Cardiac muscle cell (in vitro differentiated cells and primary cell): ENCODE measurements around the gene ESPL1. TPM values are rescaled to one million over a fixed set of nuclear protein-coding genes. Genes with fewer than 3 reads are reported as not detected.

Source experiments
- DNase-seq, 2 donors: peaks; one replicate each; pipeline versions ENCODE4 v3.0.0 to v3.0.0-alpha.2; 2010 to 2017; ENCODE audit warnings: low read depth in 1 of 2, low spot score in 1 of 2
- H3K27ac ChIP-seq: fragments of 200-600 bp; sonication (generic); 2 replicates; pipeline ENCODE4 v1.5.1; 2016
- H3K27me3 ChIP-seq: fragments of 200-600 bp; sonication (generic); 2 replicates; pipeline ENCODE4 v1.6.0; 2016; ENCODE audit warnings: control low read depth
- H3K36me3 ChIP-seq: fragments of 200-600 bp; sonication (generic); 2 replicates; pipeline ENCODE4 v1.5.1; 2016; ENCODE audit warnings: control low read depth
- H3K4me1 ChIP-seq: fragments of 200-600 bp; sonication (generic); 2 replicates; pipeline ENCODE4 v1.8.1; 2017; ENCODE audit warnings: low read depth, mild to moderate bottlenecking, mixed run types
- H3K4me3 ChIP-seq: fragments of 200-600 bp; sonication (generic); 2 replicates; pipeline ENCODE4 v1.5.1; 2016; ENCODE audit warnings: mild to moderate bottlenecking
- H3K9me3 ChIP-seq: fragments of 200-600 bp; sonication (generic); 2 replicates; pipeline ENCODE4 v1.5.1; 2017; ENCODE audit warnings: low read depth, mild to moderate bottlenecking, control low read depth
- CTCF ChIP-seq: IDR thresholded peaks from 2 replicates; pipeline ENCODE4 v1.5.1; 2012; ENCODE audit warnings: low read depth, mild to moderate bottlenecking, low read length
- polyA plus RNA-seq: library from polyadenylated mRNA; unstranded; fragments of >200 nt; fragmentation: Nextera tagmentation; extraction: Ambion mirVana; gene quantifications from 2 replicates; pipeline ENCODE4 v1.2.1, GENCODE V29; 2016
- total RNA-seq: library from RNA; depleted of rRNA; stranded (reverse); fragments of >200 nt; gene quantifications from 2 replicates; pipeline ENCODE4 v1.2.3, GENCODE V29; 2016

Gene ESPL1
- total and polyA plus RNA-seq, 2 experiments from 2014 or later, result 1.3 to 23.9 TPM

DNA sequence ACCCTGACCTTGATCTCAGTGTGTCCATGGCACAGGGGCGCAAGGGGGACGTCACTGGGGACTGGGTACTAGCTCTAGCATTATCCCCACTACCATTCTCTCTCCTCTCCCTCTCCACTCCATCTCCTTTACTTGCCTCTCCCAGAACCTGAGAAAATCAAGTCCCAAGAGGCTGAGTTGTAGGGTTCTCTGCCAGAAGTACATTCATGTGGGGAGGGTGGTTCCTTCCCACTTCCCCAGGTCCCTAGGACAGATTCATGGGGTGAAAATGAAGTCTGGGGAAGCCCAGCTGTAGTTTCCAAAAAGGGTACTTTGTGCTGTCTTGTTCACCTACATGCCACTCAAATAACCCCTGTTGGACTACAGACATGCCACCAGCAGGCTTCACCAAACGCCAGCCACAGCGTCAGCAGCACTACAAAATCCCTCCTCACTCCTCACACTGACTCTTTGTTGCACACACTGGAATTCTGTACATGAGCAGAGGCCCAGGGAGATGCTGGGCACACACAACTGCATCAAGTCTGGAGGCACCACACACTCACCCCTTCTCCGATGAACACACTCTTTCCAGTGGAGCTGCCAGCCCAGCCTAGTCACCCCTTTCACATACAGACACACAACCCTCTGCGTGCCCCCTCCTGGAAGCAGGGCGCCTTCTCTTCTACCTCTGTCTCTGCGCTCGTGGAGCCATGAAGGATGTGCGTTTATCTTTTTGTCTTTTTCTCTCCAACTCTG, 43.0 kb upstream of the ESPL1 start:
- no peaks in the 10 kb centered on the region for H3K27me3 ChIP-seq
- no peak for DNase-seq
- no peak for TF ChIP-seq CTCF
- no peak overlapping the region for H3K27ac ChIP-seq
- peaks cover 42% of the 10 kb centered on the region for H3K4me1 ChIP-seq
- no peaks in the 10 kb centered on the region for H3K36me3 ChIP-seq
- no peak overlapping the region for H3K4me3 ChIP-seq
- no peaks in the 10 kb centered on the region for H3K9me3 ChIP-seq

DNA sequence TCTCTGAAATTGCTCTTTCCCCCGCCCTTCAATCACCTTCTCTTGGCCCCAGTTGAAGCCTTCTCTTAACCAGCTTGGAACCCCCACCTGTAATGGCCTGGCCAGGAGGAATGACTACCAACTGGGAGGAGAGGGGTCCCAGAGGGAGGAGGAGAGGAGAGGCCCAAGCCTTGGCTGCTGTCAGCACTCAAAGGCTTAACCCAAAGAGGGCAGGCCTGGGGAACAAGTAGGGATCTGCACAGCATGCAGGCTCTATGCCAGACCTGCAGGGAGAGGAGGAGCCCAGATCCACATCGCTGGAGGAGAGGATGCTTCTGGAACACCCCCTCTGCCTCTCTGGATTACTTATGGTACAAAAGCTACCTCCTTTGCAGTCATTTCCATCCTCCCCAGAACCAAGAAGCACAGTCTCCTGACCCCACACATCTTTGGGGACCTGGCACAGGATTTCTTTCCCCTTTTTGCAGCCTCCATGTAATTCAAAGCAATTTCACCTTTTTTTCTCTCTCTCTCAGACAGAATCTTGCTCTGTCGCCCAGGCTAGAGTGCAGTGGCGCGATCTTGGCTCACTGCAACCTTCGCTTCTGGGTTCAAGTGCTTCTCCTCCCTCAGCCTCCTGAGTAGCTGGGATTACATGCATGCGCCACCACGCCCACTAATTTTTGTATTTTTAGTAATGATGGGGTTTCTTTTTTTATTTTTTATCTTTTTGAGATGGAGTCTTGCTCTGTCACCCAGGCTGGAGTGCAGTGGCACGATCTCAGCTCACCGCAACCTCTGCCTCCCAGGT, 42.3 kb upstream of the ESPL1 start:
- Histone ChIP-seq H3K27me3 (no peaks in the 10 kb centered on the region), H3K4me1 (peaks cover 42% of the 10 kb centered on the region)

DNA sequence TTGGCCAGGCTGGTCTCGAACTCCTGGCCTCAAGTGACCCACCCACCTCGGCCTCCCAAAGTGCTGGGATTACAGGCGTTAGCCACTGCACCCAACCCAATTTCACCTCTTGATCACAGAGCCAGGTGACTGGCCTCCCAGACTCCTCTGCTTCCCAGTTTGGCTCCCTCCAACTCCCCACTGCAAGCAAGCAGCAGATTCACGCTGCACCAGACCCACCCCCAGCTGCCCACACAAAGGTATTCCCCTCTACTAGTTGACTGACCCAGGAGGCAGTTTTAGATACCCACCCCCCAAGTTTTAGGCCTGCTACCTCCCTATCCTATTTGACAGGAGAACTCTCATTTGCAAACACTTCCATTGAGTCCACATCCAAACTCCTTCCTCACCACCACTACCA, 41.3 kb upstream of the ESPL1 start:
- Histone ChIP-seq H3K4me1 (peaks cover 42% of the 10 kb centered on the region), H3K27ac (no peak overlapping the region), H3K36me3 (no peaks in the 10 kb centered on the region), H3K27me3 (no peaks in the 10 kb centered on the region), H3K4me3 (no peak overlapping the region), H3K9me3 (no peaks in the 10 kb centered on the region)
- no peak for DNase-seq
- no peak for TF ChIP-seq CTCF

More for the DNA sequence above, 42.3 kb upstream of the ESPL1 start:
- DNase-seq, result no peak
- TF ChIP-seq CTCF, result no peak
- Histone ChIP-seq H3K27ac (no peak overlapping the region), H3K9me3 (no peaks in the 10 kb centered on the region), H3K4me3 (no peak overlapping the region), H3K36me3 (no peaks in the 10 kb centered on the region)

DNA sequence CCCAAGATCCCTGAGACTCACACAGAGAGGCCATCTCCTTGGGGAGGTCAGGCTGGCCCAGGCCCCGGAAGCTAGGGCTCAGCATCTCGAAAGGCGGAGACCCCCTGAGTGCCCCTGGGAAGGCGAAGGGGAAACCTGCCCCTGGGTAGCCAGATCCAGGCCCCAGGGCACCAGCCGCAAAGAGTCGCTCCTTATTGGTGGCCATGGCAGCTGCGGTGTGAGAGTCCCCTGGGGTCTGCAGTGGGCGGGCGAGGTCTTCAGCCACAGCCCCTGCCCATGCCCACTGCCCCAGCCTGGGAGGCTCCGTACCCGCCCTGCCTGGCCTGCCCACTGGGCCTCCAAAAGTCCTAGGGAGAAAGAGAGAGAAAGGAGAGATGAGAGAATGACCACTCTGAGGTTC, 40.8 kb upstream of the ESPL1 start:
- no peaks in the 10 kb centered on the region for H3K9me3 ChIP-seq
- no peaks in the 10 kb centered on the region for H3K27me3 ChIP-seq
- no peak overlapping the region for H3K27ac ChIP-seq
- no peaks in the 10 kb centered on the region for H3K36me3 ChIP-seq
- DNase-seq, result no peak
- no peak for TF ChIP-seq CTCF
- peaks cover 39% of the 10 kb centered on the region for H3K4me1 ChIP-seq
- H3K4me3 ChIP-seq, result no peak overlapping the region

- H3K4me3 ChIP-seq, result no peak overlapping the region
- TF ChIP-seq CTCF, result no peak
- no peak overlapping the region for H3K27ac ChIP-seq
- H3K4me1 ChIP-seq, result peaks cover 39% of the 10 kb centered on the region
- no peaks in the 10 kb centered on the region for H3K27me3 ChIP-seq
- DNase-seq, result no peak
- no peaks in the 10 kb centered on the region for H3K9me3 ChIP-seq
- H3K36me3 ChIP-seq, result no peaks in the 10 kb centered on the region
These were observed 40.3 kb upstream of the ESPL1 start for GRCh38 chr12:53227836-53228235.
